Epidermal melanocyte (primary cell): ENCODE data around the gene SLC13A4.
"Not testable (repeated sequence)": the region's sequence is repeated elsewhere in the genome, so short reads cannot be mapped to it uniquely, and the experiment has no call there.

Source experiments
- DNase-seq: peaks from one replicate; pipeline ENCODE4 v3.0.0; 2011; ENCODE audit warnings: low spot score; ENCODE audit not compliant: insufficient read length

Gene SLC13A4, protein sequence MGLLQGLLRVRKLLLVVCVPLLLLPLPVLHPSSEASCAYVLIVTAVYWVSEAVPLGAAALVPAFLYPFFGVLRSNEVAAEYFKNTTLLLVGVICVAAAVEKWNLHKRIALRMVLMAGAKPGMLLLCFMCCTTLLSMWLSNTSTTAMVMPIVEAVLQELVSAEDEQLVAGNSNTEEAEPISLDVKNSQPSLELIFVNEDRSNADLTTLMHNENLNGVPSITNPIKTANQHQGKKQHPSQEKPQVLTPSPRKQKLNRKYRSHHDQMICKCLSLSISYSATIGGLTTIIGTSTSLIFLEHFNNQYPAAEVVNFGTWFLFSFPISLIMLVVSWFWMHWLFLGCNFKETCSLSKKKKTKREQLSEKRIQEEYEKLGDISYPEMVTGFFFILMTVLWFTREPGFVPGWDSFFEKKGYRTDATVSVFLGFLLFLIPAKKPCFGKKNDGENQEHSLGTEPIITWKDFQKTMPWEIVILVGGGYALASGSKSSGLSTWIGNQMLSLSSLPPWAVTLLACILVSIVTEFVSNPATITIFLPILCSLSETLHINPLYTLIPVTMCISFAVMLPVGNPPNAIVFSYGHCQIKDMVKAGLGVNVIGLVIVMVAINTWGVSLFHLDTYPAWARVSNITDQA

DNA sequence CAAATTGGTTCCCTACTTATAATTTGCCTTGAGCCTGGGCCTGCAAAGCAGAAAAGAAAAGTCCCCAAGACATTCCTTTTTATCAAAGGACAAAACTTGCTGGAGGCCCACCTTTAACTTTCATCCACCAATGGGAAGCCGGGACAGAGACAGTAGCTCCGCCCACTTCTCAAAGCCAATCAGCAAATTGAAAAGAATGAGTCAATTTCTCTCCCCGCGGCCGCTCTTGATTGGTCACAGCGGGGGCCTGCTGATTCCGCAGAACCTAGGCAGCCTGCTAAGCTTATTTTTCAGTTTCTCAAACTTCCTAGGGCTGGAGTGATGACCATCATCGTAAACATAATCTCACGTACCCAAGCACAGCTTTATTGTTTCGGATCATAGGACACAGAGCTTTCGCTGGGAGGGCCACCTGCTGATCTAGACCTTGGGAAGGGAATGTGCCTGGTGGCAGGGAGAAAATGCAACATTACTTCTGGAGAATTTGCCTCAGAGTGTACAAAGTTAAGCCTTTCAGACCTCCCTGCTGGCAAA is at the start of gene SLC13A4:
TSS of gene SLC13A4 (minus strand) at position 51 of the 534 bp plus-strand sequence. CDS start 690 bp downstream, outside the sequence.
- no peak for DNase-seq

DNA sequence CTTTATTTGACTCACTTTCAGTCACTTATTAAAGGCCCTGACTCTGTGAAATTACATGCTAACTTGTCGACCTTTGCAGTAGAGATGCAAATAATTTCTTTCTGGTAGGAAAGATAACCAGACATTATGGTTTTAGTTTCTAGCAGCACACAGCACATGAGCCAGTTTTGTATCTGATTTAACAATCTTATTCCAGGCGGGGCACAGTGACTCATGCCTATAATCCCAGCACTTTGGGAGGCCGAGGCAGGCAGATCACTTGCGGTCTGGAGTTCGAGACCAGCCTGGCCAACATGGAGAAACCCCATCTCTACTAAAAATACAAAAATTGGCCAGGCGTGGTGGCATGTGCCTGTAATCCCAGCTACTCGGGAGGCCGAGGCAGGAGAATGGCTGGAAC is 47.9 kb upstream of the SLC13A4 start:
- not testable (repeated sequence) for DNase-seq

DNA sequence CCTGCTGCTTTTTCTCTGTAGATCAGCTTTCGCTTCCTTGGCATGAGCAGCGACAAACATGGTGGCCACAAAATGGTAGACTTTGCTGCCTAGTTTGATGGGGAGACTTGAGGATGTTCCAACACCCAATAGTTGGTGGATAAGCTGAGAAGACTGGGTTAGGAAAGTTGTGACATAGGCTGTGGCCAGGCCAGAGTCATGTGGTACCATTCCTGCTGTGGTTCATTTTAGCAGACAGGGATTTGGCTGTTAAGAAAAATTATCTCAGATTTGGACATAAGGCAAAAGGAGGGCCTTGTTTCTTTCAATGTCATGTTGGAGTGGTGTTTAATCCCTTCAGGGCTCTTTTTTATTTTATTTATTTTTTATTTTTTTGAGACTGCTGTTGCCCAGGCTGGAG is 47.2 kb upstream of the SLC13A4 start:
- no peak for DNase-seq

DNA sequence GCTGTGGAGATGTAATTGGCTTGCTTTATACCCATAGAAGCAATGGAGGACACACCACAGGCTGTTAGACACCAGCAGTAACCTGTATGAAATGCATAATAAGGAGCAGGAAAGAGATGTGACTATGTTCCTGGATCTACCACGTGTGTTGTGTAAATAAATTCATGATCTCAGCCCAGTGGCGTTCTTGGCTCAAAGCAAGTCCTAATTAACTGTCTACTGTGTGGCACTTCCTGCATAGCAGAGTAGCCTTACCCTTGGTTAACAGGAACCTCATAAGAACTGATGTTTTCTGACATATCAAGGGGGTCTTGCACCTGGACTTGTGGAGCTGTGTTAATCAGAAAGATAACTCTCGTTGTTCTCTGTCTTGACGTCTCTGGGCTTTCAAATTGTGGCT is 46.3 kb upstream of the SLC13A4 start:
- DNase-seq = no peak

DNA sequence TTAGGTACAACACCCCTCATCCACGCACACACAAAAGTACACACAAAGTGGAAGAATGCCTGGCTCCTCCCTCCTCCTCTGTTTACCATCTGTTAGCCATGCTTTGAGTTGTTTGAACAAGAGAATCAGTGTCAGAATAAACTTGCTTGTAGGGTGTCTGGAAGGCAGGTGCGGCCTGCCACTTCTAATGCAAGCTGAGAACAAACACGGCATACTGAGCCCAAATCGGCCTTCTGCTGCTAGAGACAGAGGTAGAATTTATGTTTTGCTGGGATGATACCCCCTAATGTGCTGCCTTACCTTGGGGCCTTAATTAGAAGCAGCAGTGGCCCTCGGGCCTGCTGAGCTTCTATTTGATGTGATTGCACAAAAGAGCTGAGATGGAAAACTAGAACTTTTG is 45.5 kb upstream of the SLC13A4 start:
- DNase-seq = no peak

DNA sequence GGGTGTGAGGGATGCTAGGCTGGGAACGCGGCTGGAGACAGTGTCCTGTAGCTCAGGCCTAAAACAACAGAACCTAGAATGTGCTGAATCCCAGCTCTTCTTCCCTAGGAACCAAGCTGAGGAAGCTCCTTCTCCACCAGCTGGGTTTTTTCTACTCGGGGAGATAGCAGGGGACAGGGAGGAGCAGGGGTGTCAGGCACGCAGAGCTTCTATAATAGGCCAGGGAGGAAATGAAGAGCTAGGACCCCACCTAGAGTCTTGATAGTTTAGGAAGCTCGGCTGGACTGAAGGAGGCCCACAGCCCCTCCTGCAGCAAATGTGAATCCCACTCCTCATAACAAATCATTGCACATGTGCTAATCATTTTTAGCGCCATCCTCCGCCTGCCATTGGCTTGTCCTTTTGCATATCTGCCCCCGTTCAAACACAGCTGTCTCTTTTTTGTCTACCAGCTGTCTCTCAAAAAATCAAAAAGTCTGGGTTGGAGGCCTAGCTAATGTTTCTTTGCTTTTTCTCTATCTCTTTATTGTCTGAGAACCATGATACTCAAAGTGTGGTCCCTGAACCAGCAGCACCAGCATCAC is 44.7 kb upstream of the SLC13A4 start:
- no peak for DNase-seq

DNA sequence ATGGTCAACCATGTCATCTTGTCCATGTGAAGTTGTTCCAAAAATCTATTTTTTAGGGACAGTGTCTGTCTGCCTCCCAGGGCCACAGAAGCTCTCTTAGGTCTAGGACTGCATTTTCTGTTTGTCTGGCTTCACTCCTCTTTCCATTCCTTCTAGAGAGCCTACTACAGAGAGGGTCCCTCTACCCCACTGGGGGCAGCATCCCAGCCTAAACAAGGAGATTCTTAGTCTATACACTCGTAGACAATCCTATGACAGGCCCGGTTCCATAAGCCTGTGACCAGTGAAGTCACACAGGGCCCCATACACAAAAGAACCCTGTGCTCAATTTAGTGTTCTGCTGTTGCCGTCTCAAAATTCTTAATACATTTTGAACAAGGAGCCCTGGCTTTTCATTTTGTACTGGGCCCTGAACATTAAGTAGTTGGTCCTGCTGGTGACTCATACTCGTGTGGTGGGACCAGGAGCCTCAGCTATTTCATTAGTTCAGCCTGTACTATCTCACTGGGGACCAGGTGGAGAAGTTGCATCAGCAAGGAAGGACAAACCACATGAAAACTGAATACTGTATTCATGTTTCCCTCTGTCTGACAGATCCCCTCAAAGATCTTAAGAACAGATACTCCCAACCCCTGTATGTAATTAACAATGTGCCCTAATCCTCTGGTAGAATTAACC is 44.1 kb upstream of the SLC13A4 start:
- no peak for DNase-seq

DNA sequence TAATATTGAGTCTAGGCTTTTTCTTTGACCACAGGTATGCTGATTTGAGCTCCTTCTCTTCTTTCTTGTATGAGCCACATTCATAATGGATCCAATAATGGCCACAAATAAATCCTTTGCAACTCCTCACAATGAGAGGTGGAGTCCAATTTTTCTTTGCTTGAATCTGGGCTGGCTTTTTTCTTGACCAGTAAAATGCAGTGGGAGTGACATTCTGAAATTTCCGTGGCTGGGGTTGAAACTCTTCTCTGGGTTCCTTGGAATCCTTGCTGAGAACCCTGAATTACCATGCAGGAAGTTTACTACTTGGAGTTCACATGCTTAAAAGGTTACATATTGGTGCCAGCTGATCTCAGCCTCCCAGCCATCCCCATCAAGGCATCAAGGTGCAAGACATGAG is 43.1 kb upstream of the SLC13A4 start:
- DNase-seq = no peak

DNA sequence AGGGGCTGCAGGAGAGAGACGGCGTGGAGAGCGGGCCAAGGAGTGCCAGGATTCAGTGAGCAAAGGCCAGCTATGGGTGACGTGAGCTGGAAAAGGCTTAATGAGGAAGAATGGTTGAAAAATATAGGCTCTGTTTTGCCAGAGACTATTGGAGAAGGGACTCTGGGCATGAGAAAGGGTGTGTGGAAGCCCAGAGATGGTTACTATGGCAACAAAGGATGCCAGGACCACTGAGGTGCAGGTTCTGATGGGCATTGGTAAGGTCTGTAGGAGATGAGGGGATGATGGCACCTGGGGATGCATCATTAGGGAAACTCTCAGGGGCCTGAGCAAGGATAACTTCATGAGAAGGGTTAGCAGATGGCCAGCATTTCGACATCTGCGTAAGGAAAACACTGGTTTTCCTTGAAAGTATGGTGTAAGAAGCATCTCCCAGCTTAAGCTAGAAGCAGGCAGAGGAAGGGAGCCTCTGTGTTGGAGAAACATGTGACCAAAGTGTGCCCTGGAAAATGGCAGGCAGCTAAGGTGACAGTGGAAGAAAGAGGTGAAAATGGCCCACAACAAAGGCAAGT is 42.2 kb upstream of the SLC13A4 start:
- no peak for DNase-seq

DNA sequence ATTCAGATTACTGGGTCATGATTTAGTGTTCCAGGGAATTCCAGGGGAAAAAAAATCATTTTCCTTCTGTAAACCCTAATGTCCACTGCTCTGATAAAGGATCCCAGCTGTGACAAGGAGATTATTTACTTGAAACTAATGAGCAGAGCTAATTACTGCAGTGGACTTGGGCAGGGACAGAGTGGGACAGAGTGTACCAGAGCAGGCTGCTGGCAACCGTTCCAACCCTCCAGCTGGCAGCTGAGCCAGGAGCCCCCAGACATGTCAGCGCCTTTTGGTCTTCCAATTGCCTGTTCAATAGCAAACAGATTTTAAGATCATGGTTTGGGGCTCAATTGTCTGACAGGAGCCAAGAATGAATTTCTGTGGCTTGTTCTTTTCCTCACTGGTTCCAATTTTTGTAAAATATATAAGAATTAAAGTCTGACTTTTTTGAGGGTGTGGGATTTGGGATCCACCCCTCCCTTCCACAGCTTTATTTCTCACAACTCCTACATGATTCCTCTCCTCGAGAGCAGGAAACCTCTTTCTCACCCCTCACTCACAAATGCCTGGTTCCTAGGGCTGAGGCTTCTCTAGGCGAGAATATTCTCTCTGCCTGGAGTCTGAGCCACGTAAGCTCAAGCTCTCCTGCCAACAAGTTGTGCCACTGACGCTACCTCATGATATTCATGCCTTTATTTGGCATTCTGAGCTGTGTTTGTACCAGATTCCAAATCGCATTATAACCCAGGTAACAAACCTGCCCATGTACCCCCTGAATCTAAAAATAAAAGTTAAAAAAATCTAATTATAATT is 41.2 kb upstream of the SLC13A4 start:
- no peak for DNase-seq

DNA sequence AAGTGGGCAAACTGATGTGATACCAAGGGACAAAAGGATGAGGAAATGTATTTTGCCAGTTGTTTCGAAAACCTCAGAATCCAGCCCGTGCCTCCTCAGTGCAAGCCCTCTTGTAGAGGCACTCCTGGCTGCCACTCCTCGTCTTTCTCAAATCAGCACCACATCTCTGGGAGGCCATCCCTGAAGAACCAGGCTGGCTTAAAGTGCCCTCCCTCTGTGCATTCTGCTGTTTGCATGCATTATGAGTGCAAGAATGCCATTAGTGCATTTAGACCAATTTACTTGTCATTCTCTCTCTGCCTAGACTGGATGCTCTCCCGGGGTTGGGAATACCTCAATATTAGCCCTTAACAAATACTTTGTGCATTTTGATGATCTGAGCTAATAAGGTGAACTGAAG is 40.5 kb upstream of the SLC13A4 start:
- no peak for DNase-seq

DNA sequence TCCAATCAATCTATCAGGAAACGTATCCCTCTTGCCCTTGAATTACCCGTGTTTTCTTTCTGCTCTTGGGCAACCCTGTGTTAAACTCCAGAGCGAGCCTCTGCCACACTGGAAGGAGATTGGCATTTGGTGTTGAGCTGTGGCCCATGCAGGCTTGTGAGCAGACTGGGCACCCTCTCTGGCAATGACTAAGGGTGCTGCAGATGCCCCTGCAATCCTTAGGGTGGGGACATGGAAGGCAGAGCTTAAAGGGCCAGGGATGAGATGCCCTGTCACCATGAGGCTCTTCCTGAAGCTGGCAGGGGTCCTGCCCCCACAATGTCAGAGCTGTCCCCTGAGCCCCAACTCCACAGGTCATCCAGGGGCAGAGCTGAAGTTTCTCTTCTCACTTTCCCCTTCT is 40.1 kb upstream of the SLC13A4 start:
- no peak for DNase-seq

DNA sequence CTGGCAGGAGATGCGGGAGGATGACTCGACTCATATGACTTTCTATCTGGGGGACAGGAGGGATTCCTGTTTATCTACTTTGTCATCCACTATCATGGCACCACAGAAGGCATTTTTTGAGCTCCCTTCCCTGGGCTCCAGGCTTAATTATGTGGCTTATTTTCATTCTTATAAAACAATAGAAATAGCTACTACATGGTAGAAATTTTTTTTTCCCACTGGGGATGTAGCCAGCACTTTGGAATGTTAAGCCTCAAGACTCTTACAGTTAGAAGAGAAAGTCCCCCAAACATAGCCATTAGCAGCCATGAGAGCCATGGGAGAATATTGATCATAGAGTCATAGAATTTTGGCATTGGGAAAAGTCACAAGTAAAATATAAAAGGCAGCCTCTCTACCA is 35.3 kb upstream of the SLC13A4 start:
- DNase-seq = no peak

DNA sequence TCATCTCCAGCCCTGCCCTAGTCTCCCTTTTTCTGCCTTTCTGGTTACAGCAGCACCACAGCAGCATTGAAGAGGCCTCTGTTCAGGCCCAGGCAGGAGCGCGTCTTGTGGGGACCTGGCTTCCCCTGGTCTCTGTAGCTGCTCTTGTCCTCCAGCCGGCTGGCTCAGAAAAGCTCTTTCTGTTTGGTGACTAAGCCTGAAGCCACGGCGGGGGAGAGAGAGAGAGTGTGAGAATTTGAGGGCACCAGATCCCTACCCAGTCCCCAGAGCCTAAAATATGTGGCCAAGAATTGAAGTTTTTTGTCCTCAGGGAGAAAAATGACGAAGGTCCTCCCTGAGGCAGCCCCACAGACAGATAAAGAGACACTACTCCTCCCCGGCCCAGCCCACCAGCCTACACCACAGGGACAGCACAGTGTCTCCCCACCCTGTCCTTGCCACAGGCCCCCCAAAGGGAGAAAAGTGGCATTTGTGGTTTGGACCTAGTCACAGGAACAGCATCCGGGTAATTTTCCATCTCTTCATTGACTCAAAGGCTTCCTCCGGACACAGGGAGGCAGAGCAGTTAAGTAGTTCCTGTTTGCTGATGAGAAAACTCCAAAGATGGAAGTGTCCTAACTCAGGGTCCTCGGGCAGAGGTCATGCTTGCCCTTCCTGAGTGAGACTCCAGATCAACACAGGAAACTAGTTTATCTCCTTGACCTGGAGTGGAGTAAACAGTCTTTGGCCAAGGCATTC is 33.9 kb upstream of the SLC13A4 start:
- DNase-seq = no peak

DNA sequence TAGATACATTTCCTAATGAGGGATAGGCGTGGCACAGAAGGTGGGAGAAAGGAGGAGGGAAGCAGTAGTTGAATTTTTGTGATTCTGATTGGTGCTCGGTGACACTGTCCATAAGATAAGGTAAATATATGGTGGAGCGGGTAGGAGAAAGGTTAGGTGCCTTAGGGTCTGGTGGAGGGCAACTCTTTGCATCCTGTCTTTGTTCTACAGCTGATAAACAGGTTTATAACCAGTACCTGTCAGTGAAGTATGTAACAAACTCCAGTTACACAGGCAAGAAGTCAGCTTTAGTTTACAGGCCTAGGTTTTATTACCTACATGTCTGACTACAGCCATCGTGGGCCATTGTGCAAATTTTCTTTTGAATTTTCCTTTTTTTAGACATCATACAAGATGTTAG is 31.5 kb upstream of the SLC13A4 start:
- no peak for DNase-seq

DNA sequence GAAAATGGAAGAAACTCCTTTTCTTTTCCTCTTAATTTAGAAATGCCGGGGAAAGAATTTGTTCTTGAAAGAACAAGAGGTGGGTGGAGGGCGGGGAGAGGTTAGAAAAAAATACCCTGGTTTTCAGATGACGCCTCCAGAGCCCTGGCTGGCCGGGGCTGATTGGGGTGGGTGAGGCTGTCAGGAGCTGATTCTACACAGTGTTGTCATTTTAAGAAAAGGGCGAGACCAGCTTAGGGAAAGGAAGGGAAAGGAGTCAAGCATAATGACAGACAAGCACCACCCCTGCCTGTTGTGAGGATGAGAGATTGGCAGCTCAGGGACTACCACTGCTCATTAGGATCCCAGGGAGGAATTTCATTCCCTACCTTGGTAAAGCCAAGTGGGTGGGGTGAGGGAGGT is 30.5 kb upstream of the SLC13A4 start:
- DNase-seq = no peak

DNA sequence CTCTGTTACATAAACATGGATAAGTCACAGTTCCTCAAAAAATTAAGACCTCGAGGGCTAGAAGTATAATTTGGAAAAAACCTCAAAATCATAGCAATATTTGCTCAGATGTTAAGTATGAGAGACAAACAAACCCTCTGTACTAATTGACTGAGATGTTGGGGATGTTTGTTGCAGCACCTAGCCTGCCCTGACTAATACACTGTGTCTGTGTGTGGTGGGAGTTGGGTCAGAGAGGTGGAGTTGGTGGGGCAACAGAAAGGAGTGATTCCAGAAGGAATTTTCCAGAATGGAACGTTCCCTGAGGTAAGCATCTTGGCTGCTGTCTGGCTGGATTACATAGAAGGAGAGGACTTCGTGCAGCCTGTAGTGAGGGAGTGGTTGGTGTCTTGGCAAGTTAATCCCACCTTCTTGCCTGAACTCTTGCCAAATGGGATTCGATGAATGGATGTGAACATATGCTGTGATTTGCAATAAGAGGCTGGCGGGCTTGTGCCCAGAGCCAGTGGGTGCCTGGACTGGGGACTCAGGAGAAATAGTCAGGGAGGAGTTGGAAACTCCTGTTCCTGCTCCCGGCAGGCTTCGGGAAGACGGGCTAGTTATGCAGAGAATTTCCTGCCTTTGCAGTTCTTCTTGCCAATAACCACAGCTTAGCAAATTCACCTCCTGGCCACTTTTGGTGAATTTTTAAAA is 29.9 kb upstream of the SLC13A4 start:
- DNase-seq = no peak

DNA sequence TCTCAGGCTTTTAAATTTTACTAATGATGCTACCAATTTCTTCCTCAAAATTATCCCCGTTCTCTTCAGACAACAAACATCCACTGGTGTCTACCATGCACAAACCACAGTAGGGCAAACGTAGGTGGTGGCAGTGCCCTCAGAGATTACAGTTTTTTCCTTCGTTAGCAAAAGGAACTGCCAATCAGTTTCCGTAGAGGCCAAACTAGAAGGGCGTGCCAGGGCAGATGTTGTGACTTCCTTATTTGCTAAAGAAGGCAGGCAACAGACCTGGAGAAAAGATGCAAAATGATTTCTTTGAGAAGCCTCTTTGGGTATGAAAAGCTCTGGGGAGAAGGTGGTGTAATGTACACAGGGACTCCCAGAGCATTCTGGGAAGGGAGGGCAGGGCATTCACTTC is 28.2 kb upstream of the SLC13A4 start:
- no peak for DNase-seq

DNA sequence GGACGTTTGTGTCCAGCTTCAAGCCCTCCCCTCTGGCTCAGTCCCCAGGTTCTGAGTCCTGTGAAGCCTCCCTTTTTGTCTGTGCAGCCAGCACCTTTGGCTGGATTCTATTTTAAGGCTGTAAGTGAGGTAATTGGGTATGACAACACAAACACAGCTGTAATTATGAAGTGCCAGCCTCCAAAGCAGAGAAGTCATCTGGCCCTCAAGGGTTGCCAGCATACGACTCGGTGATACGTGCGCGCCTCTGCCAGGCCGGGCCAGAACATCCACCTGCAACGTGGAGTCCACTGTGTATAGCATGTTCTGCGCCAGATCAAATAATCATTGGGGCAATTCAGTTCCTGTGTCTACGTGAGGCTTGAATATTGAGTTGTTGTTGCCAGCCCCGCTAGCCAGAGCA is 27.4 kb upstream of the SLC13A4 start:
- no peak for DNase-seq
